H9 (cell line): Measurements from ENCODE around the gene CFAP73. TPM values are rescaled to one million over a fixed set of nuclear protein-coding genes. Genes with fewer than 3 reads are reported as not detected.

ENCODE experiments used
- DNase-seq: peaks from one replicate; pipeline ENCODE4 v3.0.0-alpha.2; 2017
- H2AFZ ChIP-seq: one replicate; pipeline ENCODE4 v1.6.1; 2013; ENCODE audit warnings: mild to moderate bottlenecking, low read length, control low read depth, moderate library complexity
- H2AK5ac ChIP-seq: 2 replicates; pipeline ENCODE4 v1.6.1; 2013; ENCODE audit warnings: low read length, control low read depth, mixed read lengths; ENCODE audit not compliant: insufficient read length
- H2BK120ac ChIP-seq: one replicate; pipeline ENCODE4 v1.6.1; 2013; ENCODE audit warnings: low read depth, mild to moderate bottlenecking, low read length, control low read depth, inconsistent platforms; ENCODE audit not compliant: poor library complexity, severe bottlenecking
- H2BK12ac ChIP-seq: 2 replicates; pipeline ENCODE4 v1.6.1; 2013; ENCODE audit warnings: low read length, control low read depth, mixed read lengths, low read depth; ENCODE audit not compliant: insufficient read length
- H2BK15ac ChIP-seq: 2 replicates; pipeline ENCODE4 v1.6.1; 2013; ENCODE audit warnings: low read depth, low read length, control low read depth
- H2BK20ac ChIP-seq: one replicate; pipeline ENCODE4 v1.6.1; 2013; ENCODE audit warnings: low read depth, mild to moderate bottlenecking, low read length, control low read depth, inconsistent platforms; ENCODE audit not compliant: poor library complexity, severe bottlenecking
- H2BK5ac ChIP-seq: 2 replicates; pipeline ENCODE4 v1.6.1; 2013; ENCODE audit warnings: low read length, control low read depth, mixed read lengths; ENCODE audit not compliant: insufficient read length
- H3K14ac ChIP-seq: 2 replicates; pipeline ENCODE4 v1.6.1; 2013; ENCODE audit warnings: low read length, control low read depth; ENCODE audit not compliant: insufficient read depth
- H3K18ac ChIP-seq: 2 replicates; pipeline ENCODE4 v1.6.1; 2013; ENCODE audit warnings: low read depth, mild to moderate bottlenecking, mixed read lengths, low read length, control low read depth; ENCODE audit not compliant: insufficient read length
- H3K23ac ChIP-seq: 2 replicates; pipeline ENCODE4 v1.6.1; 2013; ENCODE audit warnings: low read length, control low read depth, mixed read lengths, low read depth; ENCODE audit not compliant: insufficient read length
- H3K23me2 ChIP-seq: 2 replicates; pipeline ENCODE4 v1.6.1; 2013; ENCODE audit warnings: low read depth, mild to moderate bottlenecking, mixed read lengths, low read length, control low read depth; ENCODE audit not compliant: insufficient read length, poor library complexity, severe bottlenecking
- H3K27ac ChIP-seq: 2 replicates; pipeline ENCODE4 v1.5.1; 2013; ENCODE audit warnings: low read length, control low read depth, mixed read lengths, low read depth; ENCODE audit not compliant: insufficient read length
- H3K27me3 ChIP-seq: 2 replicates; pipeline ENCODE4 v1.6.1; 2013; ENCODE audit warnings: low read length, control low read depth, inconsistent platforms; ENCODE audit not compliant: insufficient read depth
- H3K4ac ChIP-seq: 2 replicates; pipeline ENCODE4 v1.6.1; 2013; ENCODE audit warnings: low read depth, mild to moderate bottlenecking, control low read depth, inconsistent platforms, low read length, moderate library complexity
- H3K4me1 ChIP-seq: 2 replicates; pipeline ENCODE4 v1.6.1; 2013; ENCODE audit warnings: low read length, control low read depth, inconsistent platforms; ENCODE audit not compliant: insufficient read depth
- H3K4me2 ChIP-seq: 2 replicates; pipeline ENCODE4 v1.6.1; 2013; ENCODE audit warnings: low read length, control low read depth, mixed read lengths; ENCODE audit not compliant: insufficient read length, insufficient read depth
- H3K56ac ChIP-seq: 2 replicates; pipeline ENCODE4 v1.6.1; 2013; ENCODE audit warnings: low read depth, mild to moderate bottlenecking, mixed read lengths, low read length, control low read depth; ENCODE audit not compliant: insufficient read length
- H3K79me1 ChIP-seq: 2 replicates; pipeline ENCODE4 v1.6.1; 2013; ENCODE audit warnings: low read depth, mild to moderate bottlenecking, moderate library complexity, low read length, control low read depth, inconsistent platforms; ENCODE audit not compliant: insufficient read depth, poor library complexity, severe bottlenecking
- H3K79me2 ChIP-seq: 2 replicates; pipeline ENCODE4 v1.6.1; 2013; ENCODE audit warnings: low read length, control low read depth, inconsistent platforms; ENCODE audit not compliant: insufficient read depth
- H3K9ac ChIP-seq: 2 replicates; pipeline ENCODE4 v1.6.1; 2013; ENCODE audit warnings: low read length, control low read depth, mixed read lengths; ENCODE audit not compliant: insufficient read length; ENCODE audit errors: extremely low read depth
- H3K9me3 ChIP-seq: one replicate; pipeline ENCODE4 v1.6.1; 2013; ENCODE audit warnings: low read depth, low read length, inconsistent platforms; ENCODE audit not compliant: control insufficient read depth
- H3T11ph ChIP-seq: one replicate; pipeline ENCODE4 v1.6.1; 2013; ENCODE audit warnings: mild to moderate bottlenecking, low read length, control low read depth, inconsistent platforms
- H4K20me1 ChIP-seq: one replicate; pipeline ENCODE4 v1.6.1; 2013; ENCODE audit not compliant: control insufficient read depth, insufficient read length, insufficient read depth
- H4K5ac ChIP-seq: 2 replicates; pipeline ENCODE4 v1.6.1; 2013; ENCODE audit warnings: low read depth, mild to moderate bottlenecking, mixed read lengths, low read length, control low read depth; ENCODE audit not compliant: insufficient read length
- H4K8ac ChIP-seq: replicated peaks from 2 replicates; pipeline ENCODE4 v1.6.1; 2013; ENCODE audit warnings: low read length, control low read depth, mixed read lengths, low read depth; ENCODE audit not compliant: insufficient read length
- H4K91ac ChIP-seq: 2 replicates; pipeline ENCODE4 v1.6.1; 2013; ENCODE audit warnings: low read depth, mild to moderate bottlenecking, moderate library complexity, mixed read lengths, low read length, control low read depth; ENCODE audit not compliant: insufficient read length
- H3K27ac Mint-ChIP-seq, 3 experiments: 2 replicates in 2 of 3; 3 replicates in 1 of 3; pipeline ENCODE4 v1.8.0; 2020 to 2021; ENCODE audit warnings: mixed read lengths in 3 of 3, mild to moderate bottlenecking in 1 of 3, moderate library complexity in 1 of 3
- H3K27me3 Mint-ChIP-seq: 2 replicates; pipeline ENCODE4 v1.8.0; 2021; ENCODE audit warnings: low read depth, mild to moderate bottlenecking, moderate library complexity, mixed read lengths
- H3K36me3 Mint-ChIP-seq, 3 experiments: 2 replicates in 2 of 3; 3 replicates in 1 of 3; pipeline ENCODE4 v1.8.0; 2020 to 2021; ENCODE audit warnings: low read depth in 3 of 3, mixed read lengths in 3 of 3; ENCODE audit not compliant: insufficient read depth in 1 of 3
- H3K4me1 Mint-ChIP-seq, 2 experiments: 2 replicates each; pipeline ENCODE4 v1.8.0; 2020; ENCODE audit warnings: mixed read lengths in 2 of 2
- H3K4me3 Mint-ChIP-seq, 2 experiments: 2 replicates in 1 of 2; 3 replicates in 1 of 2; pipeline ENCODE4 v1.8.0; 2020 to 2021; ENCODE audit warnings: mild to moderate bottlenecking in 2 of 2, mixed read lengths in 2 of 2, moderate library complexity in 1 of 2
- H3K9me3 Mint-ChIP-seq, 2 experiments: 2 replicates in 1 of 2; 3 replicates in 1 of 2; pipeline ENCODE4 v1.8.0; 2020; ENCODE audit warnings: mild to moderate bottlenecking in 2 of 2, mixed read lengths in 2 of 2, moderate library complexity in 1 of 2
- WGBS: extraction: QIAGEN DNeasy Blood & Tissue Kit; methylation state at CpG from one replicate; pipeline ENCODE4 v1.1.7; 2013; ENCODE audit warnings: missing lambda C conversion rate, low lambda C conversion rate, mixed read lengths; ENCODE audit not compliant: insufficient read length; ENCODE audit errors: extremely low coverage; 5-methylcytosine and 5-hydroxymethylcytosine counted together
- total RNA-seq: library from RNA; stranded (reverse); gene quantifications from 2 replicates; pipeline ENCODE4 v1.2.1, GENCODE V29; 2021
- TF ChIP-seq, protein P1 (sequence below): fragments of 200-600 bp; sonication (generic); conservative IDR thresholded peaks from 3 replicates; pipeline ENCODE4 v1.8.0; 2021; ENCODE audit warnings: antibody characterized with exemption, mild to moderate bottlenecking

The CFAP73 gene
- total RNA-seq, 1 experiment from 2014 or later: not detected

DNA sequence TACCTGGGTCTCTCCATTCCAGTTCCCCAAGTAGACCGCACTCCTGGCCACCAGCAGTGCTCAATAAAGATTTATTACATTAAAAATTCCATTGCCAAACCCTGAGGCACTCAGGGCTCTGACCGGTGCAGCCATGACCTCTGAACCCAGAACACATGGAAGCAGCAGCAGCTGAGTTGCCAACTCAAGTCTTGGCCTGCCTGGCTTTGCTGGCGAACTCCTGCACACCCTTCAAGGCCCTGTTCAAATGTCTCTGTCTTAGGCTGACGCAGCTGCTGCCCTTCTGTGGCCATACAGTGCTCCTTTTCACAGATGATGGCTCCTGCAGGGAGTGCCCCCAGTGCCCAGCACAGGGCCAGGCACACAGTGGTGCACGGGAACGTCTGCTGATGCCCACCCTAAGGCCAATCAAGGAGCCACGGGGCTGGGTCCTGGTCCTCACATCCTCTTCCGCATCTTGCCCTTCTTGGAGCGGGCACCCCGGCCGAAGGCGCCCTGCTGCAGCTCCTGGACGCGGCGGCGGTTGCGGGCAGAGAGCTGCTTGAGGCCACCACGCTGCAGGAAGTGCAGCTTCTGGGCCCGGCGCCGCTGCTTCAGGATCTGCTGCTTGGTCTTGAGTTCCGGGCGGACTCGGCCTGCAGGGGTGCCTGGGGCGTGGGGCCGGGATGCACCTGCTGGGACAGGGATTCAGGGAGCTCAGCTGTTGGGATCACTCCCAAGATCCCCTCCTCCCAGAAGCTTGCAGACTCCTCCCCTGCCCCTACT lies 9.1 kb downstream of the CFAP73 start:
- no peak overlapping the region for H3K14ac ChIP-seq
- no peak for DNase-seq
- WGBS: no CpG with 5 or more reads among the region's 26 CpGs
- H2BK20ac ChIP-seq: no peak overlapping the region
- TF ChIP-seq, protein P1, sequence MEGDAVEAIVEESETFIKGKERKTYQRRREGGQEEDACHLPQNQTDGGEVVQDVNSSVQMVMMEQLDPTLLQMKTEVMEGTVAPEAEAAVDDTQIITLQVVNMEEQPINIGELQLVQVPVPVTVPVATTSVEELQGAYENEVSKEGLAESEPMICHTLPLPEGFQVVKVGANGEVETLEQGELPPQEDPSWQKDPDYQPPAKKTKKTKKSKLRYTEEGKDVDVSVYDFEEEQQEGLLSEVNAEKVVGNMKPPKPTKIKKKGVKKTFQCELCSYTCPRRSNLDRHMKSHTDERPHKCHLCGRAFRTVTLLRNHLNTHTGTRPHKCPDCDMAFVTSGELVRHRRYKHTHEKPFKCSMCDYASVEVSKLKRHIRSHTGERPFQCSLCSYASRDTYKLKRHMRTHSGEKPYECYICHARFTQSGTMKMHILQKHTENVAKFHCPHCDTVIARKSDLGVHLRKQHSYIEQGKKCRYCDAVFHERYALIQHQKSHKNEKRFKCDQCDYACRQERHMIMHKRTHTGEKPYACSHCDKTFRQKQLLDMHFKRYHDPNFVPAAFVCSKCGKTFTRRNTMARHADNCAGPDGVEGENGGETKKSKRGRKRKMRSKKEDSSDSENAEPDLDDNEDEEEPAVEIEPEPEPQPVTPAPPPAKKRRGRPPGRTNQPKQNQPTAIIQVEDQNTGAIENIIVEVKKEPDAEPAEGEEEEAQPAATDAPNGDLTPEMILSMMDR: no peak
- H3K4me2 ChIP-seq: no peak overlapping the region
- H3K23me2 ChIP-seq: peaks cover 3% of the 10 kb centered on the region
- no peak overlapping the region for H4K8ac ChIP-seq
- H3K4me3 Mint-ChIP-seq: no peak overlapping the region
- H3T11ph ChIP-seq: no peak overlapping the region
- H3K36me3 Mint-ChIP-seq: peaks cover 16 to 60% (median 52%) of the 10 kb centered on the region in 3 experiments
- no peaks in the 10 kb centered on the region for H3K4me1 ChIP-seq
- no peak overlapping the region for H3K18ac ChIP-seq
- H3K9ac ChIP-seq: no peak overlapping the region
- no peak overlapping the region for H3K27ac ChIP-seq
- no peaks in the 10 kb centered on the region; a peak in 1 of 5 replicates for H3K9me3 Mint-ChIP-seq
- H3K4ac ChIP-seq: no peak overlapping the region
- no peak overlapping the region for H3K23ac ChIP-seq
- H4K91ac ChIP-seq: no peak overlapping the region
- no peak overlapping the region; a peak in 1 of 7 replicates for H3K27ac Mint-ChIP-seq
- H3K9me3 ChIP-seq: no peaks in the 10 kb centered on the region
- no peaks in the 10 kb centered on the region for H3K79me1 ChIP-seq
- no peak overlapping the region for H2AK5ac ChIP-seq
- H3K79me2 ChIP-seq: no peaks in the 10 kb centered on the region
- no peak overlapping the region for H2BK15ac ChIP-seq
- H2BK12ac ChIP-seq: no peak overlapping the region
- no peak overlapping the region for H3K56ac ChIP-seq
- H2BK5ac ChIP-seq: no peak overlapping the region
- no peak overlapping the region for H2AFZ ChIP-seq
- no peak overlapping the region for H4K5ac ChIP-seq
- H3K27me3 ChIP-seq: peaks cover 5% of the 10 kb centered on the region; the same call in 1 of the 2 replicates
- H3K4me1 Mint-ChIP-seq: peaks cover 11 to 24% of the 10 kb centered on the region in 2 experiments
- peaks cover 30% of the 10 kb centered on the region for H3K27me3 Mint-ChIP-seq
- H2BK120ac ChIP-seq: no peak overlapping the region
- no peaks in the 10 kb centered on the region for H4K20me1 ChIP-seq
